IPS DF 19.7 (cell line): Measurements from ENCODE around the gene VAV2.
"Not testable (repeated sequence)": the region's sequence is repeated elsewhere in the genome, so short reads cannot be mapped to it uniquely, and the experiment has no call there.

Experiments
- DNase-seq: peaks from one replicate; pipeline ENCODE4 v3.0.0-alpha.2; 2013; ENCODE audit warnings: low read depth, low spot score

Gene VAV2

GRCh38 chr9:133971121-133971951, 20.8 kb downstream of the VAV2 start:
- no peak for DNase-seq

- DNase-seq = no peak
These were observed 21.5 kb downstream of the VAV2 start for GRCh38 chr9:133970581-133971058.

- no peak for DNase-seq
These were observed 22.2 kb downstream of the VAV2 start for GRCh38 chr9:133969681-133970580.

GRCh38 chr9:133968966-133969617, 23.0 kb downstream of the VAV2 start:
- no peak for DNase-seq

GRCh38 chr9:133968428-133968827, 23.7 kb downstream of the VAV2 start:
- DNase-seq = no peak

- no peak for DNase-seq
These were observed 24.9 kb downstream of the VAV2 start for GRCh38 chr9:133967024-133967741.

GRCh38 chr9:133964463-133964862, 27.7 kb downstream of the VAV2 start:
- DNase-seq = no peak

GRCh38 chr9:133963166-133963565, 29.0 kb downstream of the VAV2 start:
- DNase-seq = no peak

- DNase-seq = no peak
These were observed 29.8 kb downstream of the VAV2 start for GRCh38 chr9:133962341-133962740.

- DNase-seq = no peak
These were observed 30.6 kb downstream of the VAV2 start for GRCh38 chr9:133961226-133962165.

- DNase-seq = no peak
These were observed 31.5 kb downstream of the VAV2 start for GRCh38 chr9:133960568-133961129.

- DNase-seq = no peak
These were observed 32.1 kb downstream of the VAV2 start for GRCh38 chr9:133959966-133960567.

- no peak for DNase-seq
These were observed 33.0 kb downstream of the VAV2 start for GRCh38 chr9:133959171-133959570.

GRCh38 chr9:133958756-133959155, 33.4 kb downstream of the VAV2 start:
- DNase-seq = no peak

GRCh38 chr9:133957772-133958171, 34.4 kb downstream of the VAV2 start:
- not testable (repeated sequence) for DNase-seq

- DNase-seq = no peak
These were observed 34.8 kb downstream of the VAV2 start for GRCh38 chr9:133957328-133957727.

- DNase-seq = no peak
These were observed 35.5 kb downstream of the VAV2 start for GRCh38 chr9:133956520-133957076.

- peak; percentile 20 for DNase-seq
These were observed 36.2 kb downstream of the VAV2 start for GRCh38 chr9:133955821-133956411.
